Measurements from ENCODE around the gene NSMF. TPM values are rescaled to one million over a fixed set of nuclear protein-coding genes. Genes with fewer than 3 reads are reported as not detected.

The NSMF gene
- total RNA-seq, 2 donors from 2014 or later = 58.9 to 66.0 TPM

GRCh38 chr9:137478962-137479861 lies 20.1 kb upstream of the NSMF start:
- TF ChIP-seq CTCF (conservative IDR thresholded peaks at IDR 0.05) = no peak
- Mint-ChIP-seq H3K36me3 (ENCODE audit: low read depth) (peaks cover 2% of the 10 kb centered on the region), H3K9me3 (peaks cover 20% of the 10 kb centered on the region), H3K27ac (no peak overlapping the region), H3K4me1 (no peaks in the 10 kb centered on the region), H3K27me3 (ENCODE audit: insufficient read depth) (no peaks in the 10 kb centered on the region), H3K4me3 (no peak overlapping the region)
- 90 to 91% methylated on average over 19 to 36 of the region's 36 CpGs for WGBS, 2 experiments (ENCODE audit: insufficient coverage in 1 of 2, insufficient read length in 1 of 2)
- Histone ChIP-seq H3K27ac (ENCODE audit: low read depth, low read length) (peak overlapping the region; percentile 17), H3K27me3 (ENCODE audit: control insufficient read depth, insufficient read depth, low read length, poor library complexity, severe bottlenecking) (no peaks in the 10 kb centered on the region), H3K4me1 (ENCODE audit: control insufficient read depth, insufficient read depth, low read length) (no peaks in the 10 kb centered on the region), H3K4me3 (ENCODE audit: low read length) (no peak overlapping the region), H3K36me3 (ENCODE audit: control insufficient read depth, insufficient read depth, low read length) (no peaks in the 10 kb centered on the region), H3K9me3 (ENCODE audit: control insufficient read depth, low read length) (peaks cover 7% of the 10 kb centered on the region), H3K9ac (ENCODE audit: extremely low read depth, low read length, poor library complexity, severe bottlenecking) (no peak overlapping the region)
- DNase-seq = peak; percentile 80

- Histone ChIP-seq H3K9me3 (ENCODE audit: control insufficient read depth, low read length) (peaks cover 7% of the 10 kb centered on the region), H3K27me3 (ENCODE audit: control insufficient read depth, insufficient read depth, low read length, poor library complexity, severe bottlenecking) (no peaks in the 10 kb centered on the region), H3K9ac (ENCODE audit: extremely low read depth, low read length, poor library complexity, severe bottlenecking) (no peak overlapping the region), H3K4me1 (ENCODE audit: control insufficient read depth, insufficient read depth, low read length) (no peaks in the 10 kb centered on the region), H3K36me3 (ENCODE audit: control insufficient read depth, insufficient read depth, low read length) (no peaks in the 10 kb centered on the region), H3K4me3 (ENCODE audit: low read length) (no peak overlapping the region), H3K27ac (ENCODE audit: low read depth, low read length) (no peak overlapping the region)
- H3K27ac Mint-ChIP-seq = no peak overlapping the region
- no peak overlapping the region for H3K4me3 Mint-ChIP-seq
- peaks cover 27% of the 10 kb centered on the region for H3K9me3 Mint-ChIP-seq
- WGBS, 2 experiments (ENCODE audit: insufficient coverage in 1 of 2, insufficient read length in 1 of 2) = 87 to 90% methylated on average over 9 to 11 of the region's 11 CpGs
- H3K4me1 Mint-ChIP-seq = no peaks in the 10 kb centered on the region
- no peaks in the 10 kb centered on the region for H3K27me3 Mint-ChIP-seq (ENCODE audit: insufficient read depth)
- no peak for DNase-seq
- H3K36me3 Mint-ChIP-seq (ENCODE audit: low read depth) = peaks cover 2% of the 10 kb centered on the region
- TF ChIP-seq CTCF (conservative IDR thresholded peaks at IDR 0.05) = no peak
These were observed 19.5 kb upstream of the NSMF start for GRCh38 chr9:137478613-137478961.

- no peaks in the 10 kb centered on the region for H3K27me3 Mint-ChIP-seq (ENCODE audit: insufficient read depth)
- Histone ChIP-seq H3K9me3 (ENCODE audit: control insufficient read depth, low read length) (peaks cover 7% of the 10 kb centered on the region), H3K36me3 (ENCODE audit: control insufficient read depth, insufficient read depth, low read length) (no peaks in the 10 kb centered on the region), H3K9ac (ENCODE audit: extremely low read depth, low read length, poor library complexity, severe bottlenecking) (no peak overlapping the region), H3K27me3 (ENCODE audit: control insufficient read depth, insufficient read depth, low read length, poor library complexity, severe bottlenecking) (no peaks in the 10 kb centered on the region), H3K27ac (ENCODE audit: low read depth, low read length) (no peak overlapping the region), H3K4me1 (ENCODE audit: control insufficient read depth, insufficient read depth, low read length) (no peaks in the 10 kb centered on the region), H3K4me3 (ENCODE audit: low read length) (no peak overlapping the region)
- no peaks in the 10 kb centered on the region for H3K4me1 Mint-ChIP-seq
- no peak for TF ChIP-seq CTCF (conservative IDR thresholded peaks at IDR 0.05)
- H3K9me3 Mint-ChIP-seq = peaks cover 33% of the 10 kb centered on the region
- peaks cover 2% of the 10 kb centered on the region for H3K36me3 Mint-ChIP-seq (ENCODE audit: low read depth)
- no peak overlapping the region for H3K4me3 Mint-ChIP-seq
- no peak for DNase-seq
- WGBS, 2 experiments (ENCODE audit: insufficient coverage in 1 of 2, insufficient read length in 1 of 2) = 95 to 96% methylated on average over 12 to 29 of the region's 29 CpGs
- H3K27ac Mint-ChIP-seq = no peak overlapping the region
These were observed 18.9 kb upstream of the NSMF start for GRCh38 chr9:137477778-137478612.
